HG03025 (cell line): ENCODE results near the gene SUPT4H1.

ENCODE experiments used
- ATAC-seq: cut with Tn5 transposase; IDR thresholded peaks from one replicate; pipeline ENCODE4 v1.9.1; 2021; ENCODE audit warnings: mild to moderate bottlenecking, moderate library complexity; ENCODE audit not compliant: unreplicated experiment, low FRiP score

The SUPT4H1 gene

GRCh38 chr17:58381124-58382035 lies 29.4 kb upstream of the SUPT4H1 start:
- no peak for ATAC-seq

- ATAC-seq = no peak
Measured at GRCh38 chr17:58380207-58381123, 28.5 kb upstream of the SUPT4H1 start.

GRCh38 chr17:58379511-58379824 lies 27.5 kb upstream of the SUPT4H1 start:
- no peak for ATAC-seq

- ATAC-seq = no peak
Measured at GRCh38 chr17:58378733-58379510, 26.9 kb upstream of the SUPT4H1 start.

GRCh38 chr17:58377661-58378060 lies 25.7 kb upstream of the SUPT4H1 start:
- ATAC-seq = no peak

- ATAC-seq = no peak
Measured at GRCh38 chr17:58377093-58377601, 25.1 kb upstream of the SUPT4H1 start.

- no peak for ATAC-seq
Measured at GRCh38 chr17:58376472-58377000, 24.5 kb upstream of the SUPT4H1 start.

GRCh38 chr17:58375811-58376210 lies 23.8 kb upstream of the SUPT4H1 start:
- ATAC-seq = no peak

GRCh38 chr17:58375256-58375655 lies 23.3 kb upstream of the SUPT4H1 start:
- no peak for ATAC-seq

- no peak for ATAC-seq
Measured at GRCh38 chr17:58373923-58374322, 21.9 kb upstream of the SUPT4H1 start.

- ATAC-seq = no peak
Measured at GRCh38 chr17:58373003-58373402, 21.0 kb upstream of the SUPT4H1 start.

- ATAC-seq = no peak
Measured at GRCh38 chr17:58371300-58371950, 19.4 kb upstream of the SUPT4H1 start.

GRCh38 chr17:58370716-58371115 lies 18.7 kb upstream of the SUPT4H1 start:
- ATAC-seq = no peak

- ATAC-seq = no peak
Measured at GRCh38 chr17:58370309-58370708, 18.3 kb upstream of the SUPT4H1 start.

- no peak for ATAC-seq
Measured at GRCh38 chr17:58369214-58370031, 17.4 kb upstream of the SUPT4H1 start.

- no peak for ATAC-seq
Measured at GRCh38 chr17:58368860-58369213, 16.8 kb upstream of the SUPT4H1 start.

- ATAC-seq = no peak
Measured at GRCh38 chr17:58367461-58367860, 15.5 kb upstream of the SUPT4H1 start.

GRCh38 chr17:58365980-58366595 lies 14.1 kb upstream of the SUPT4H1 start:
- no peak for ATAC-seq
